A549 (cell line): ENCODE results near the gene ZNF831. TPM values are rescaled to one million over a fixed set of nuclear protein-coding genes. Genes with fewer than 3 reads are reported as not detected.

Experiments
- ATAC-seq, 2 experiments: fragments of 200-7000 bp in 1 of 2; fragments of >200 bp in 1 of 2; cut with Nextera tagmentation in 1 of 2; cut with Tn5 transposase in 1 of 2; 3 replicates each; pipeline versions ENCODE4 v1.8.0 to v1.9.1; 2018 to 2020; ENCODE audit warnings: mild to moderate bottlenecking in 1 of 2, moderate library complexity in 1 of 2
- CTCF ChIA-PET: fragments of 300-600 bp; sonication (Branson Sonifier 250); formaldehyde crosslinking; extraction: SDS; loops from one replicate; lab custom pipeline; 2021; ENCODE audit warnings: antibody characterized with exemption, inconsistent platforms; lab: Yijun Ruan, JAX
- POLR2A ChIA-PET: fragments of 350-600 bp; formaldehyde crosslinking; extraction: SDS; loops from one replicate; lab custom pipeline; 2021; ENCODE audit warnings: antibody characterized with exemption, inconsistent platforms; lab: Yijun Ruan, JAX
- DNase-seq, 2 experiments: peaks; one replicate each; pipeline versions ENCODE4 v3.0.0 to v3.0.0-alpha.2; 2011 to 2016; ENCODE audit warnings: low read depth in 1 of 2, low spot score in 1 of 2
- FAIRE-seq: peaks from 2 replicates; lab custom pipeline; 2011; peaks lifted over from hg19 to GRCh38; lab: Jason Lieb, UNC
- H3K27ac ChIP-seq, 2 experiments: fragments of >200 bp; sonication (Bioruptor Twin); formaldehyde crosslinking; 3 replicates each; pipeline ENCODE4 v1.5.1; 2016 to 2017
- H3K4me1 ChIP-seq: fragments of >200 bp; sonication (Bioruptor Twin); formaldehyde crosslinking; 3 replicates; pipeline ENCODE4 v1.6.1; 2016
- H3K4me2 ChIP-seq: fragments of >200 bp; sonication (Bioruptor Twin); formaldehyde crosslinking; 3 replicates; pipeline ENCODE4 v1.6.1; 2016
- H3K4me3 ChIP-seq: fragments of >200 bp; sonication (Bioruptor Twin); formaldehyde crosslinking; 3 replicates; pipeline ENCODE4 v1.5.1; 2016
- H3K9me3 ChIP-seq: fragments of >200 bp; sonication (Bioruptor Twin); formaldehyde crosslinking; 3 replicates; pipeline ENCODE4 v1.6.1; 2016
- ATOH8 ChIP-seq: fragments of 250-450 bp; sonication (Bioruptor Pico); IDR thresholded peaks from 2 replicates; pipeline ENCODE4 v1.5.0; 2020; ENCODE audit warnings: low read depth, mild to moderate bottlenecking, moderate library complexity
- CBX2 ChIP-seq: fragments of 200-600 bp; sonication (generic); IDR thresholded peaks from 2 replicates; pipeline ENCODE4 v1.6.1; 2016; ENCODE audit warnings: low read depth, mild to moderate bottlenecking, borderline replicate concordance
- CTCF ChIP-seq: fragments of >200 bp; sonication (Bioruptor Twin); formaldehyde crosslinking; IDR thresholded peaks from 3 replicates; pipeline ENCODE4 v1.5.1; 2016
- EHMT2 ChIP-seq: fragments of 200-600 bp; sonication (generic); IDR thresholded peaks from 2 replicates; pipeline ENCODE4 v1.6.1; 2016; ENCODE audit warnings: antibody characterized with exemption, low read depth, mild to moderate bottlenecking, moderate library complexity
- EP300 ChIP-seq, 2 experiments: fragments of >200 bp; sonication (Bioruptor Twin); formaldehyde crosslinking; IDR thresholded peaks; 2 replicates in 1 of 2; 3 replicates in 1 of 2; pipeline ENCODE4 v1.6.1; 2016 to 2017
- FOSB ChIP-seq: fragments of 250-450 bp; sonication (Bioruptor Pico); IDR thresholded peaks from 2 replicates; pipeline ENCODE4 v1.5.0; 2020; ENCODE audit warnings: mild to moderate bottlenecking, moderate library complexity
- FOSL2 ChIP-seq, 2 experiments: fragments of 450-650 bp in 1 of 2; fragments of >200 bp in 1 of 2; sonication (Bioruptor Twin) in 1 of 2; formaldehyde crosslinking; IDR thresholded peaks; 2 replicates each; pipeline versions ENCODE4 v1.5.0 to v1.6.1; 2016 to 2020; ENCODE audit warnings: mild to moderate bottlenecking in 1 of 2, moderate library complexity in 1 of 2
- HDAC2 ChIP-seq: fragments of 200-600 bp; sonication (generic); IDR thresholded peaks from 2 replicates; pipeline ENCODE4 v1.6.1; 2016
- HEYL ChIP-seq: fragments of 250-450 bp; sonication (Bioruptor Pico); IDR thresholded peaks from 2 replicates; pipeline ENCODE4 v1.8.0; 2021; ENCODE audit warnings: mild to moderate bottlenecking, moderate library complexity
- JUN ChIP-seq, 2 experiments: fragments of >200 bp; sonication (Bioruptor Twin); formaldehyde crosslinking; IDR thresholded peaks; 2 replicates in 1 of 2; 3 replicates in 1 of 2; pipeline ENCODE4 v1.6.1; 2016 to 2017
- KDM1A ChIP-seq: fragments of 200-600 bp; sonication (generic); IDR thresholded peaks from 2 replicates; pipeline ENCODE4 v1.6.1; 2016; ENCODE audit warnings: low read depth, mild to moderate bottlenecking
- KDM5A ChIP-seq: fragments of 200-600 bp; sonication (generic); IDR thresholded peaks from 2 replicates; pipeline ENCODE4 v1.6.1; 2016; ENCODE audit warnings: antibody characterized with exemption, mild to moderate bottlenecking
- MAFK ChIP-seq: fragments of 450-650 bp; IDR thresholded peaks from 2 replicates; pipeline ENCODE4 v1.6.1; 2014; ENCODE audit not compliant: partially characterized antibody
- REST ChIP-seq: fragments of 200-600 bp; sonication (generic); IDR thresholded peaks from 2 replicates; pipeline ENCODE4 v1.6.1; 2016; ENCODE audit warnings: antibody characterized with exemption, mild to moderate bottlenecking, moderate library complexity
- SMC3 ChIP-seq: fragments of >200 bp; sonication (Bioruptor Twin); formaldehyde crosslinking; IDR thresholded peaks from 3 replicates; pipeline ENCODE4 v1.6.1; 2018; ENCODE audit warnings: inconsistent platforms
- SREBF2 ChIP-seq: fragments of 450-650 bp; IDR thresholded peaks from 2 replicates; pipeline ENCODE4 v1.6.1; 2014; ENCODE audit warnings: mild to moderate bottlenecking, moderate library complexity
- TP53 ChIP-seq: fragments of 250-450 bp; sonication (Bioruptor Pico); IDR thresholded peaks from 2 replicates; pipeline ENCODE4 v1.5.0; 2021; ENCODE audit warnings: mild to moderate bottlenecking, moderate library complexity
- ZFP36 ChIP-seq: fragments of 450-650 bp; IDR thresholded peaks from 2 replicates; pipeline ENCODE4 v1.6.1; 2014; ENCODE audit warnings: borderline replicate concordance; ENCODE audit not compliant: partially characterized antibody
- WGBS: methylation state at CpG from one replicate; pipeline ENCODE4 v1.1.6; 2017; ENCODE audit errors: missing lambda C conversion rate; 5-methylcytosine and 5-hydroxymethylcytosine counted together
- polyA plus RNA-seq, 4 experiments: library from polyadenylated mRNA; depleted of rRNA in 3 of 4; stranded (reverse); fragments of >200 nt; fragmentation: RNase III in 1 of 4; extraction: RNeasy Plus Mini Kit Qiagen cat#74134 plus additional on column Dnase treatment in 1 of 4; gene quantifications; 2 replicates in 3 of 4; 3 replicates in 1 of 4; pipeline ENCODE4 v1.2.3, GENCODE V29; 2011 to 2017

ZNF831 gene
- polyA plus RNA-seq, 2 of the 4 experiments (the other 2 are of a cell fraction): not detected

DNA sequence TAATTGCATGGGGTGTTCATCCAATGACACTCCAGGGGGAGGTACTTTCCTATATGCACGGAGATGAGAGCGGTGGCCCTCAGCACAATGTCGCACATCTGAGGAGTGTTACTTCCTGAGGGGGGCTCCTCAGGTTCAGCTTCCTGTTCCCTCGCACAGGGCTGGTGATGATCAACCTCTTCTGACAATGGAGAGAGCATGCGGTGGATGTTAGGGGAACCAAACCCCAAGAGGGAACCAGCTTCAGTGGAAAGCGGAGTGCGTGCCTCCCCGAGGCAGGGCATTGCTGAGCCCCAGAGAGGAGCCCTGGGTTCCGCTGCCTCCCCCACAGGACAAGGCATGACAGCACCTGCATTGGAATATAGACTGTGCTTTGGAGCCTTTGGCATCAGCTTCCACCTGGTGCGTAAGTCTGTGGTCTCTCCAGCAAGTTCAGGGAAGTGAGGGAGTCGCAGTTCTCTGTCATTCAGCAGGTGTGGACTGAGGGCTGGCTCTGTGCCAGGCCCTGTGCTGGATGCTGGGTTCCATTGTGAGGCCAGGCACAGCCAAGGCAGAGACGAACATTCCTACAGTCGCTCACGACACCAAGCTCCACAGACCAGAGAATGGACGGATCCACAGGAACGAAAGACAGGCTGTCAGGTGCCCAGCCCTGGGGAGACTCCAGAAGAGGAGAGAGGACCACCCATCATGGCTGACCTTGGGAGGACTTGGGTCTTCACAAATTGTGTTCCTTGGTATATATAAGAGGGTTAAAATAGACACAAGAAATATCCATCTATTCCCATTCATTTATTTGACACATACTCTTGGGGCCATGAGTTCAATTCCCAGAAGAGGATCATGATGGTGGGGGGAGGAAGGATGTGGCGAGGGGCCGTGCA is 3.9 kb upstream of the ZNF831 start:
- H3K4me1 ChIP-seq: no peaks in the 10 kb centered on the region
- POLR2A ChIA-PET: no interaction called here
- no peak for FAIRE-seq
- no peaks in the 10 kb centered on the region; the same call in 2 of the 3 replicates for H3K9me3 ChIP-seq
- no peak overlapping the region for H3K4me2 ChIP-seq
- no peak for DNase-seq
- no peak overlapping the region for H3K27ac ChIP-seq
- no peak for ATAC-seq
- TF ChIP-seq EHMT2 (no peak), KDM1A (no peak), SMC3 (no peak), TP53 (no peak), ZFP36 (no peak), CBX2 (no peak), CTCF (no peak), MAFK (no peak), SREBF2 (no peak), ATOH8 (CRISPR knock-in tag) (no peak), REST (no peak), EP300 (IDR thresholded peaks at IDR 0.05) (no peak), KDM5A (no peak)
- TF ChIP-seq, all 56 proteins: peak for 0
- CTCF ChIA-PET: interaction anchor here (1.6 kb wide), 1 partner anchor 7 kb away, joined by 3 read pairs; no protein-coding TSS in a partner anchor
- H3K4me3 ChIP-seq: no peak overlapping the region
- 38% methylated on average over 18 of the region's 18 CpGs for WGBS

DNA sequence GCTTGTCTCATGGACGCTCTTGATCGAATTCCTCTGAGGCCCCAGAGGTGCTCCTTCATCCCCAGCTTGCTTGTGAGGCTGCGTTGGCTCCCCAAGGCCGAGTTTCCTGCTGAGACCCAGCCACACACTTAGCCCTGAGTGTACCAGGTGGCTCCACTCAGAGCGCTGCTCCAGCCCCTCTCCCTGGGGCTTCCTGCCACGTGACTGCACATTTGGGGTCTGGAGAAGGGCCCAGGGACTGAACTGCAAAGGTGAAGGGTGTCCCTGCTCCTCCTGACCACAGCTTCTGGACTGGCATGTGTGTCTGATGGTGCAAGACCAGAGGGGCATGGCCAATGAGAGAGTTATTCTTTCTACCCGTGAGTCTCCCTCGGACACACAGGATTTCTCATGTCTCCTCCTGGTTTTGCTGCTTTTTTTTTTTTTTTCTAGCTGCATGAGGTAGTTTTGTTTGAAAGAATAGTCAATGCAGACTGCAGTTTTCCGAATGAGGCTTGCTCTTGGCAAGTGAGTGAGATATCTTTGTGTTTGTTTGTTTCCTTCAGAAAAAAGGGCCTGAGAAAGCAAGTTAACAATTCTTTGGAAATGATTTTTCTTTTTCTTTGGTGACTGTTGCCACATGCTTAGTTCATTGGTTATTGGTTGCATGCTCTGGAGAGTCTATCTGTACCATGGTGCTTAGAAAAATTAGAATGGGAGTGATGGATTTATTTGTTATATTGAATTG is 3.1 kb upstream of the ZNF831 start:
- POLR2A ChIA-PET: no interaction called here

More for the DNA sequence above, 3.1 kb upstream of the ZNF831 start:
- no peak for FAIRE-seq
- H3K4me1 ChIP-seq: no peaks in the 10 kb centered on the region
- ATAC-seq: no peak
- no peak overlapping the region for H3K27ac ChIP-seq
- no peak overlapping the region for H3K4me2 ChIP-seq
- no peaks in the 10 kb centered on the region; the same call in 2 of the 3 replicates for H3K9me3 ChIP-seq
- no peak overlapping the region for H3K4me3 ChIP-seq
- WGBS: 7% methylated on average over 9 of the region's 9 CpGs
- TF ChIP-seq HDAC2 (no peak), EHMT2 (no peak), HEYL (CRISPR knock-in tag) (no peak), FOSL2 (IDR thresholded peaks at IDR 0.05) (no peak), FOSL2 (CRISPR knock-in tag; IDR thresholded peaks at IDR 0.05) (no peak), JUN (IDR thresholded peaks at IDR 0.05) (no peak), FOSB (CRISPR knock-in tag) (no peak), ATOH8 (CRISPR knock-in tag) (no peak), ZFP36 (no peak)
- DNase-seq: no peak
- CTCF ChIA-PET: interaction anchor here (1.6 kb wide), 1 partner anchor 8 kb away, joined by 3 read pairs; no protein-coding TSS in a partner anchor
